Inflammatory macrophage treated with lipopolysaccharide for 1 hour (primary cell): Measurements from ENCODE around the gene DOHH.

Experiments
- DNase-seq, 2 donors: peaks; one replicate each; pipeline ENCODE4 v3.0.0-alpha.2; 2020 to 2022

Gene DOHH

GRCh38 chr19:3499738-3500428 lies 591 bp downstream of the DOHH start:
- DNase-seq: no peak

- DNase-seq: no peak
Observed at GRCh38 chr19:3497757-3498520, 2.5 kb downstream of the DOHH start.

DNA sequence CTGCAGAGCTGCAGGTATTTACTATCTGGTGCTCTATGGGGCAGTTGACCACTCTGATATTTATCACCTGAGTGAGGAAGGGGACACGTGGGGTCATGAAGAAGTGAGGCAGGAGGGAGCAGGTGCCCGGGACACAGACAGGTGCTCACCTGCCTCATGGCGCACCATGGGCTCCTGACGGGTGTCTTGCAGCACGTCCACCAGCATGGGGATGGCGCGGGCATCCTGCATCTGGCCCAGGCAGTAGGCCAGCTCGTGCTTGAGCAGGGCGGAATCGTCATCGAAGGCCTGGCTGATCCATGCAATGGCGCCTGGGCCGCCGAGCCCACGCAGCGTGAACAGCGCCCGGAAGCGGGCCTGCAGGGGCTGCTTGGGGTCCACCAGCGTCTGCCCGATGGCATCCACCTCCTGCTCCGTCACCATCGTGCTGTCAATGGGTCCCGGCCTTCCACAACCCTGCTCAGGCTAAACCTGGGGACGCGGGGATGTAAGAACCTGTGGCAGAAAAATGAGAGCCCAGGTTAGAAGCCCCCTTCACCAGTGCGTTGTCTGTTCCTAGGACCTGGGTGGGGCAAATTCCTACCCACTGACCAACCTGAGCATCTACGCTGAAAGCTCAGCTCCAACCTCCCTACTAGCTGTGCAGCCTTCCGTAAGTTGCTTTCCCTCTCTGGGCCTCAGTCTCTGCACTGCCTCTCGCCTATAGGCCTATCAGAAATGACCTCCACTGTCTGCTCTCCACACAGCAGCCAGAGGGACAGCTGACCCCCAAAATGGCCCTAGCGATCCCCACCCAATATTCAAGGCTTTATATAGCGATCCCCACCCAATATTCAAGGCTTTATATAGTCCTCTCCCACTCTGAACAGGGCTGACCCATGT lies 3.8 kb downstream of the DOHH start:
- DNase-seq: no peak

- no peak for DNase-seq
Observed at GRCh38 chr19:3494559-3494958, 5.9 kb downstream of the DOHH start.

DNA sequence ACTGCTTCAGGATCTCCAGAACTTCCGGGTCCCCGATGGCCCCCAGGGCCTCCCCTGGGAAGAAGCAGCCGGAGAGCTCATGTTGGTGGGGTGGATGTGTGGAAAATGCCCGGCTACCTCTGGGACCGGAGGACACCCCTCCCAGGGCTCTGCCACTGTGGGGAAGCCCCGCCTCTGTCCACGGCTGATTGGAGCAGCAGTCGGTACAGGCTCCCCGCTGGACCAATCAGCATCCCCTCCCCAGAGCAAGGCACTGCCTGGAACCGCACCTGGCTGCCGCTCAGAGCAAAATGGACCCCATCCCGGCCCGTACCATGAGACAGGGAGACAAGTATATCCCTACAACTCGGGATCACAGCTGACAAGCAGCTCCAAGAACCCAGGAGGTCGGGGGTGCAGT lies 6.4 kb downstream of the DOHH start:
- no peak for DNase-seq

DNA sequence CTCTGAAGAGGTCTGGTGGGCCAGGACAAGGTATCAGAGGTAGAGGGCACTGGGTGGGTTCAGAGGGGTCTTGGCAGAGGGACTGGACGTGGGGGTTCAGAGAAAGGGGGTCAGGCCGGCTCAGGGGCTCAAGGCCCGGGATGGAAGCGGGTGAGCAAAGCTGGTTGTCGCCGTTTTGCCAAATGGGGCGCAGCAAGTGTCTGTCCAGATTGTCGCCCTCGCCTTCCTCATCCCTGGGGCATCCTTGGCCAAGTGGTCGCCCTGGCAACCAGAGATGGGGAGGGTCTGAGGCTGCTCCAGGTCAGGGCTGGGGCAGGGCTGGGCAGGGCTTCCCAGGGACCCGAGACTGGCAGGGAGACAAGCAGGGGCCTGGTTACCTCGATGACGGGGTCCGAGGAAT lies 6.8 kb downstream of the DOHH start:
- no peak for DNase-seq

GRCh38 chr19:3492919-3493318 lies 7.6 kb downstream of the DOHH start:
- no peak for DNase-seq

- DNase-seq: no peak
Observed at GRCh38 chr19:3492131-3492839, 8.2 kb downstream of the DOHH start.

GRCh38 chr19:3491396-3492119 lies 8.9 kb downstream of the DOHH start:
- no peak for DNase-seq

GRCh38 chr19:3483226-3483628 lies 17.2 kb downstream of the DOHH start, which contains the start of gene SMIM44:
Gene SMIM44, minus strand, starts transcription at chr19:3483441. Its CDS starts 38 bp downstream, at chr19:3483403.
- no peak for DNase-seq

- no peak for DNase-seq
Observed at GRCh38 chr19:3482507-3483225, 17.8 kb downstream of the DOHH start.

- DNase-seq: no peak
Observed at GRCh38 chr19:3481241-3482090, 19.0 kb downstream of the DOHH start.

- no peak for DNase-seq
Observed at GRCh38 chr19:3480383-3481091, 19.9 kb downstream of the DOHH start, which contains the start of gene SMIM24. Gene SMIM24, minus strand, starts transcription at chr19:3480525. Its CDS starts 62 bp downstream, at chr19:3480463.

- no peak for DNase-seq
Observed at GRCh38 chr19:3479834-3480215, 20.6 kb downstream of the DOHH start.

DNA sequence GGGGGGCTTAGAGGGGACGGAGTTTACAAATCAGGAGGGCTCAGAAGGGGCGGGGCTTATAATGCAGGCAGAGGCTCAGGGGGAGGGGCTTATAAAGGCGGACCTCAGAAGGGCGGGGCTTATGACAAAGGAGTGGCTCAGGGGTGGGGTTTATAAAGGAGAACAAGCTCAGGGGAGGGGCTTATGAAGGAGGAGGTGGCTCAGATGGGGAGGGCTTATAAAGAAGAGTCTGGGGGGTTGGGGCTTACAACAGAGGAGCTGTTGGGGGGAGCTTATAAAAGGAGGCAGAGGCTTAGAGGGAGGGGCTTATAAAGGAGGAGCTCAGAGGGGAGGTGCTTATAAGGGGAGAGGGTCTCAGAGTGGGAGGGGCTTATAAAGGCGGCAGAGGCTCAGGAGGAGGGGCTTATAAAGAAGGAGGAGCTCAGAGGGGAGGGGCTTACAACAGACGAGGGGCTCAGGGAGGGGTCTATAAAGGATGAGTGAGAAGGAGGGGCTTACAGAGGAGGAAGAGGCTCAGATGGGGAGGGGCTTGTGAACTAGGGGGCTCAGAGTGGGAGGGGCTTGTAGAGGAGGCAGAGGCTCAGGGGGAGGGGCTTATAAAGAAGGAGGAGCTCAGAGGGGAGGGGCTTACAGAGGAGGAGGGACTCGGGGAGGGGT lies 21.2 kb downstream of the DOHH start:
- peak; percentile 55 to 78 for DNase-seq

DNA sequence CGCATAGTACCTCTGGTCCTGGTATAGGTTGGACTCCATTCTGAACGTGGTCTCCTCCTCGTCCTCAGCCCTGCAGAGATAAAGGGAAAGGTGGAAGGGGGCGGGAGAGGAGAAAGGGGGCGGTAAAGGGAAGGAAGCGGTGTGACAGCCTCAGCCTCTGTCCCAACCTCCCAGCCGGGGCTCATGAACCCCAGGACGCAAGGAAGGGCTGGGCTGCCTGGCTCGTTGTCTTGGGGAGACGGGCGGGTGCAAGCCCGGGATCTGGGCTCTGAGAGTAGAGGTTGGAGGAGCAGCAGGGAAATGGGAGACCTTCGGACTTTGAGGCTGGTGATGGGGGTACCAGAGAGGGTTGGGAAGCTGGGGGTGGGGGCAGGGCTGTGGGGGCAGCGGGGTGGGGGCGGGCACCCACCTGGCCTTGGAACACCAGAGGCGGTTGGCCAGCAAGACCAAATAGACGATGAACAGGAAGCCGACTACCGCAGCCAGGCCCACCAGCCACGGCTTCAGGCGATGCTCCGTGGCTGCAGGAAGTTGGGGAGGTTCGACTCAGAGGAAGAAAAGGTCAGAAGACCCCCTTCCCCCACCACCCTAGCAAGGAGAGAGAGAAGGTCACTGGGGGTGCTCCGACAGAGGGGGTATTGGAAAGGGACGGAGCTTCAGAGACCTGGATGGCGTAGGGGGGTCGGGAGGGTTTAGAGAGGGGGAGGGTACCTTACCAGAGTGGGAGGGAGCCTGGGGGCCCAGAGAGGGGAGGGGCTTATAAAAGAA lies 21.9 kb downstream of the DOHH start:
- no peak for DNase-seq

DNA sequence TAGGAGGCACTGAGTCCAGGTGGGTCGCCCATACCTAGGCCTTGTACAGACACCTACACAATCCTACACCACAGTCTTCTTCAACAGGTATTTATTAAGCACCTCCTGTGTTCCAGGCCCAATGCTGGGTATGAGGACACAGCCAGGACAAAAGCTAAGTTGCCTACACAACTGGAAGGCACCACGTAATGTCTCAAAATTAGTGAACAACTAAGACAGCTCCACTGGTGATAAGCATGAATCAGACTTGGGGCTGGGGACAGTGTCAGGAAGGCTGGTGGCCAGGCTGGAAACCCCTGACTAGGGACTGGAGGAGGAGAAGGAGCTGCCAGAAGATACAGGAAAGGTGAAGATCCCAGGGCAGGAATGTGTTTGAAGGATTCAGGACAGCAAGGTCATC lies 22.5 kb downstream of the DOHH start:
- peak; percentile 18 to 31 for DNase-seq

GRCh38 chr19:3477506-3477905 lies 23.0 kb downstream of the DOHH start:
- DNase-seq: no peak
